Measurements from ENCODE around the gene SLC22A5.
A peak's percentile ranks its signal among the peaks of the same experiment; 100 is the strongest.

The SLC22A5 gene

GRCh38 chr5:132327252-132327955, 42.1 kb upstream of the SLC22A5 start:
- Histone ChIP-seq H3K36me3 (ENCODE audit: control insufficient read depth in 4 of 4, insufficient read depth in 4 of 4, low read length in 3 of 4) (peaks cover 0 to 18% (median 4%) of the 10 kb centered on the region in 4 experiments), H3K9me3 (ENCODE audit: control extremely low read depth in 1 of 5, control insufficient read depth in 4 of 5, insufficient read depth in 2 of 5, low read depth in 1 of 5, low read length in 4 of 5) (no peaks in the 10 kb centered on the region), H3K4me3 (ENCODE audit: control insufficient read depth in 1 of 7, extremely low read depth in 1 of 7, insufficient read depth in 4 of 7, low read depth in 2 of 7, low read length in 6 of 7) (no peak overlapping the region), H3K4me1 (ENCODE audit: control extremely low read depth in 1 of 4, control insufficient read depth in 4 of 4, insufficient read depth in 4 of 4, low read length in 3 of 4) (no peaks in the 10 kb centered on the region), H3K27me3 (replicated peaks in 2 of 5; ENCODE audit: control insufficient read depth in 4 of 5, insufficient read depth in 5 of 5, low read length in 4 of 5) (no peaks in the 10 kb centered on the region), H3K27ac (ENCODE audit: insufficient read depth in 1 of 2, low read depth in 1 of 2, low read length in 2 of 2, poor library complexity in 1 of 2, severe bottlenecking in 2 of 2) (no peak overlapping the region)
- no CpG with 5 or more reads among the region's 2 CpGs for WGBS (ENCODE audit: insufficient coverage)
- CTCF ChIA-PET: interaction anchor here (1.1 to 1.6 kb wide), 6 partner anchors 13 to 31 kb away, joined by 3 to 6 read pairs (median 3); no protein-coding TSS in a partner anchor
- DNase-seq: no peak
- POLR2A ChIA-PET: no interaction called here

DNA sequence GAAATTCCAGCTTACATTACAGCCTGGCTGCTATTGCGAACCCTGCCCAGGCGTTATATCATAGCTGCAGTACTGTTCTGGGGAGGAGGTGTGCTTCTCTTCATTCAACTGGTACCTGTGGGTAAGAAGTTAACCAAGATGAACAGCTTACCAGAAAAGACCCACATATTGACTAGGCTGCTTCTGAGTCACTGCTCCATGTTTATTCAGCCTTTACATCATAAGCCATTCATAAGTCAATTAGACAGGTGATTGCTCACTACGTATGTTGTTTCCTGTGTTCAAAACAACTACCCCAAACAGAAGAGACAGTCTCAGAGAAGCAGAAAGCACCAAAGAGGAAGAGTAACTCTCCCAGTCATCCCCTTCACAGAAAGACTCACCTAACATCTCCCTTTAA, 34.7 kb upstream of the SLC22A5 start:
- no peaks in the 10 kb centered on the region for H3K9me3 ChIP-seq (ENCODE audit: control extremely low read depth in 1 of 5, control insufficient read depth in 4 of 5, insufficient read depth in 2 of 5, low read depth in 1 of 5, low read length in 4 of 5)
- ChIA-PET CTCF (interaction anchor here (1.4 kb wide), 2 partner anchors 31 to 62 kb away, joined by 3 to 5 read pairs; no protein-coding TSS in a partner anchor), POLR2A (interaction anchor here (0.6 kb wide), 1 partner anchor 28 kb away, joined by 3 read pairs; no protein-coding TSS in a partner anchor)
- WGBS (ENCODE audit: insufficient coverage): 89% methylated on average over 3 of the region's 3 CpGs
- H3K27ac ChIP-seq (ENCODE audit: insufficient read depth in 1 of 2, low read depth in 1 of 2, low read length in 2 of 2, poor library complexity in 1 of 2, severe bottlenecking in 2 of 2): no peak overlapping the region
- no peak overlapping the region for H3K4me3 ChIP-seq (ENCODE audit: control insufficient read depth in 1 of 7, extremely low read depth in 1 of 7, insufficient read depth in 4 of 7, low read depth in 2 of 7, low read length in 6 of 7)
- no peaks in the 10 kb centered on the region for H3K4me1 ChIP-seq (ENCODE audit: control extremely low read depth in 1 of 4, control insufficient read depth in 4 of 4, insufficient read depth in 4 of 4, low read length in 3 of 4)
- H3K27me3 ChIP-seq (replicated peaks in 2 of 5; ENCODE audit: control insufficient read depth in 4 of 5, insufficient read depth in 5 of 5, low read length in 4 of 5): no peaks in the 10 kb centered on the region
- peak in 2 of 3 donors; percentile 12 to 31 for DNase-seq
- H3K36me3 ChIP-seq (ENCODE audit: control insufficient read depth in 4 of 4, insufficient read depth in 4 of 4, low read length in 3 of 4): peaks cover 2 to 19% (median 4%) of the 10 kb centered on the region in 4 experiments

DNA sequence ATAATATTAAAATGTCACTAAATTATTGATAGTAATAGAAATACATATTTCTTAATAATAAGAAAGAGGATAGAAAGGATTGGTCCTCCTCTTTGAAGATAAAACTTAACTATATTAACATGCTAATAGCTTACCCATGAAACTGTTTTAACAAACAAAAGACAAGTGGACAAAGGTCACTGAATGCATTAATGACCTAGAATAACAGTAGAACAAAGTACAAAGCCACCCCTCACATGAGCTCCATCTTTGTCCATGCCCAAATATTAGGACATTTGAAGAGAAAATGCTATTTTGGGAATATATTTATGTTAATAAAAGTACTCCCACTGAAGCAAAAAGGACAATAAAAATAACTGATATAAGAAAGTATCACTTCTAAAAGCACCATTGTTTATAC, 34.1 kb upstream of the SLC22A5 start:
- no peak for DNase-seq
- H3K4me1 ChIP-seq (ENCODE audit: control extremely low read depth in 1 of 4, control insufficient read depth in 4 of 4, insufficient read depth in 4 of 4, low read length in 3 of 4): no peaks in the 10 kb centered on the region
- H3K27me3 ChIP-seq (replicated peaks in 2 of 5; ENCODE audit: control insufficient read depth in 4 of 5, insufficient read depth in 5 of 5, low read length in 4 of 5): no peaks in the 10 kb centered on the region
- H3K36me3 ChIP-seq (ENCODE audit: control insufficient read depth in 4 of 4, insufficient read depth in 4 of 4, low read length in 3 of 4): peaks cover 2 to 20% (median 4%) of the 10 kb centered on the region in 4 experiments
- no peak overlapping the region for H3K27ac ChIP-seq (ENCODE audit: insufficient read depth in 1 of 2, low read depth in 1 of 2, low read length in 2 of 2, poor library complexity in 1 of 2, severe bottlenecking in 2 of 2)
- ChIA-PET CTCF (interaction anchor here (1.4 kb wide), 2 partner anchors 32 to 63 kb away, joined by 3 to 5 read pairs; no protein-coding TSS in a partner anchor), POLR2A (no interaction called here)
- no peak overlapping the region for H3K4me3 ChIP-seq (ENCODE audit: control insufficient read depth in 1 of 7, extremely low read depth in 1 of 7, insufficient read depth in 4 of 7, low read depth in 2 of 7, low read length in 6 of 7)
- H3K9me3 ChIP-seq (ENCODE audit: control extremely low read depth in 1 of 5, control insufficient read depth in 4 of 5, insufficient read depth in 2 of 5, low read depth in 1 of 5, low read length in 4 of 5): no peaks in the 10 kb centered on the region

DNA sequence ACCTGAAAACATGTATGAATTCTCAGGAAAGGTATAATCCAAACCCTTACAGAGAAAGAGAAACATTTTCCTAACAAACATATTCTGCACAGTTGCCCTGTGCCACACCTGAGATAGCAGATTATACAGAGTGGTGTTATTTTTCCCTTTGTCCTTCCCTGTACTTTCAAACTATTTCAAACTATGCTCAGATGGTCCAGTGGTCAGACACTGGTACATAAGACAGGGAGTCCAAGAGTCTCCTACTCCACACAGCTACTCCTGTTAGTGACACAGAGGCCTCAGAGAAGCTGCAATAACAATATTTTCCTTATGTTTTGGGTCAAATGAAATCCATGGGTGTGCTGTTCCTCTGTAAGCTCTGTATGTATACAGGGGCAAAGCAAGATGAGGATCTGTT, 30.0 kb upstream of the SLC22A5 start:
- no peaks in the 10 kb centered on the region for H3K9me3 ChIP-seq (ENCODE audit: control extremely low read depth in 1 of 5, control insufficient read depth in 4 of 5, insufficient read depth in 2 of 5, low read depth in 1 of 5, low read length in 4 of 5)
- peaks cover 0 to 16% (median 3%) of the 10 kb centered on the region in 4 experiments for H3K36me3 ChIP-seq (ENCODE audit: control insufficient read depth in 4 of 4, insufficient read depth in 4 of 4, low read length in 3 of 4)
- H3K4me3 ChIP-seq (ENCODE audit: control insufficient read depth in 1 of 7, extremely low read depth in 1 of 7, insufficient read depth in 4 of 7, low read depth in 2 of 7, low read length in 6 of 7): no peak overlapping the region
- POLR2A ChIA-PET: no interaction called here
- no peak overlapping the region for H3K27ac ChIP-seq (ENCODE audit: insufficient read depth in 1 of 2, low read depth in 1 of 2, low read length in 2 of 2, poor library complexity in 1 of 2, severe bottlenecking in 2 of 2)
- DNase-seq: no peak
- no peaks in the 10 kb centered on the region for H3K4me1 ChIP-seq (ENCODE audit: control extremely low read depth in 1 of 4, control insufficient read depth in 4 of 4, insufficient read depth in 4 of 4, low read length in 3 of 4)
- H3K27me3 ChIP-seq (replicated peaks in 2 of 5; ENCODE audit: control insufficient read depth in 4 of 5, insufficient read depth in 5 of 5, low read length in 4 of 5): no peaks in the 10 kb centered on the region
- CTCF ChIA-PET: interaction anchor here (1.6 kb wide), 2 partner anchors 11 kb away, joined by 3 to 4 read pairs; no protein-coding TSS in a partner anchor

GRCh38 chr5:132342291-132343180, 27.0 kb upstream of the SLC22A5 start:
- CTCF ChIA-PET: no interaction called here

DNA sequence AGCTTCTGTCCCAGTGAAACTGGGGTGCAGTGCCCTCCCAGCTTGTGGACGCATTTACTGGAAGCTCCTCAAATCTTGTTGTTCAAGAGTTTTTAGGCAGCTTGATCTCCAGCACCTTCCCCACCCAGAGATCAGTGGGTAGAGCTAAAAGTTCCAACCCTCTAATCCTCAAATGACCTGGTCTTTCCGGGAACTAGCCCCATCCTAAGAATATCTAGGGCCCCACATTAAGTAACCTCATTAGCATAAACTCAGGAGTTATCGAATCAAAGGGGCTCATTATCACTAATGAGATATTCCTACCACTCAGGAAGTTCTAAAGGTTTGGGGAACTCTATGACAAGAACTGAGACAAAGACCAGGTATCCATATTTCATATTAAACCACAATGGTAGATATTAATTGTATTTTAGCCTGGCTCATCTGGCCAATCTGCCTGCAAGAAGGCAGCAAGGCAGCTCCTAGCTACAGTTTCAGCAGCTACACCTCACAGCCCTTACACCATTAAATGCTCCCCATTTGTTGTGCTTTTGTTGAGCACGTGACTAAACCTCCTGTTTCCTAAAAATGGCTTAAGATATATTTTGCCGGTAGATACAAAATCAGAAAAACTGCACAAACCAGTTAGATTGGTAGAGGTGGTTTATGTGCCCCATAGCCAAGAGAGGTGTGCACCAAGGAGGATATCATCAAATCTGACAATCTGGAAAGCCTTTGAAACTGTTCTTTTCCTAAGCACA, 24.6 kb upstream of the SLC22A5 start:
- peaks cover 0 to 17% (median 0%) of the 10 kb centered on the region in 4 experiments for H3K36me3 ChIP-seq (ENCODE audit: control insufficient read depth in 4 of 4, insufficient read depth in 4 of 4, low read length in 3 of 4)
- ChIA-PET CTCF (no interaction called here), POLR2A (no interaction called here)
- H3K4me3 ChIP-seq (ENCODE audit: control insufficient read depth in 1 of 7, extremely low read depth in 1 of 7, insufficient read depth in 4 of 7, low read depth in 2 of 7, low read length in 6 of 7): no peak overlapping the region
- H3K27me3 ChIP-seq (replicated peaks in 2 of 5; ENCODE audit: control insufficient read depth in 4 of 5, insufficient read depth in 5 of 5, low read length in 4 of 5): no peaks in the 10 kb centered on the region
- no peaks in the 10 kb centered on the region for H3K4me1 ChIP-seq (ENCODE audit: control extremely low read depth in 1 of 4, control insufficient read depth in 4 of 4, insufficient read depth in 4 of 4, low read length in 3 of 4)
- WGBS (ENCODE audit: insufficient coverage): 90% methylated on average over 3 of the region's 5 CpGs
- no peak for DNase-seq
- no peak overlapping the region for H3K27ac ChIP-seq (ENCODE audit: insufficient read depth in 1 of 2, low read depth in 1 of 2, low read length in 2 of 2, poor library complexity in 1 of 2, severe bottlenecking in 2 of 2)
- H3K9me3 ChIP-seq (ENCODE audit: control extremely low read depth in 1 of 5, control insufficient read depth in 4 of 5, insufficient read depth in 2 of 5, low read depth in 1 of 5, low read length in 4 of 5): peaks cover 0 to 6% (median 0%) of the 10 kb centered on the region in 5 experiments

More at GRCh38 chr5:132342291-132343180, 27.0 kb upstream of the SLC22A5 start:
- Histone ChIP-seq H3K9me3 (ENCODE audit: control extremely low read depth in 1 of 5, control insufficient read depth in 4 of 5, insufficient read depth in 2 of 5, low read depth in 1 of 5, low read length in 4 of 5) (no peaks in the 10 kb centered on the region), H3K27ac (ENCODE audit: insufficient read depth in 1 of 2, low read depth in 1 of 2, low read length in 2 of 2, poor library complexity in 1 of 2, severe bottlenecking in 2 of 2) (no peak overlapping the region), H3K4me1 (ENCODE audit: control extremely low read depth in 1 of 4, control insufficient read depth in 4 of 4, insufficient read depth in 4 of 4, low read length in 3 of 4) (no peaks in the 10 kb centered on the region), H3K4me3 (ENCODE audit: control insufficient read depth in 1 of 7, extremely low read depth in 1 of 7, insufficient read depth in 4 of 7, low read depth in 2 of 7, low read length in 6 of 7) (no peak overlapping the region), H3K27me3 (replicated peaks in 2 of 5; ENCODE audit: control insufficient read depth in 4 of 5, insufficient read depth in 5 of 5, low read length in 4 of 5) (no peaks in the 10 kb centered on the region), H3K36me3 (ENCODE audit: control insufficient read depth in 4 of 4, insufficient read depth in 4 of 4, low read length in 3 of 4) (peaks cover 0 to 11% (median 2%) of the 10 kb centered on the region in 4 experiments)
- DNase-seq: no peak
- WGBS (ENCODE audit: insufficient coverage): 100% methylated on average over 2 of the region's 5 CpGs
- POLR2A ChIA-PET: no interaction called here
